NCI-H1105 treated with DMSO at 0.1 percent for 48 hours (cell line): ENCODE results near the gene ZNF227.
"Not testable (repeated sequence)": the region's sequence is repeated elsewhere in the genome, so short reads cannot be mapped to it uniquely, and the experiment has no call there.

ENCODE experiments used
- DNase-seq: peaks from one replicate; lab custom pipeline; 2025; lab: John Stamatoyannopoulos, UW

Gene ZNF227

GRCh38 chr19:44252332-44252731 lies 40.0 kb downstream of the ZNF227 start:
- not testable (repeated sequence) for DNase-seq

- not testable (repeated sequence) for DNase-seq
Measured at GRCh38 chr19:44253392-44253791, 41.1 kb downstream of the ZNF227 start.

GRCh38 chr19:44254496-44254895 lies 42.2 kb downstream of the ZNF227 start:
- no peak for DNase-seq

GRCh38 chr19:44255705-44256411 lies 43.5 kb downstream of the ZNF227 start:
- DNase-seq, result no peak

GRCh38 chr19:44258136-44258535 lies 45.8 kb downstream of the ZNF227 start:
- no peak for DNase-seq

- no peak for DNase-seq
Measured at GRCh38 chr19:44258835-44259413, 46.6 kb downstream of the ZNF227 start.

- DNase-seq, result peak; percentile 20
Measured at GRCh38 chr19:44260343-44260681, 48.0 kb downstream of the ZNF227 start.

GRCh38 chr19:44260695-44261446 lies 48.5 kb downstream of the ZNF227 start:
- DNase-seq, result no peak

- DNase-seq, result no peak
Measured at GRCh38 chr19:44277331-44277730, 65.0 kb downstream of the ZNF227 start.

GRCh38 chr19:44278181-44278690 lies 65.9 kb downstream of the ZNF227 start:
- no peak for DNase-seq

- DNase-seq, result no peak
Measured at GRCh38 chr19:44280916-44281315, 68.6 kb downstream of the ZNF227 start.

GRCh38 chr19:44282846-44283245 lies 70.5 kb downstream of the ZNF227 start:
- DNase-seq, result no peak

- DNase-seq, result no peak
Measured at GRCh38 chr19:44284968-44285367, 72.6 kb downstream of the ZNF227 start.
